Thoracic aorta (tissue), 2 donors: ENCODE results near the gene VAV2. TPM values are rescaled to one million over a fixed set of nuclear protein-coding genes. Genes with fewer than 3 reads are reported as not detected.

Experiments used
- ATAC-seq: fragments of 150-250 bp; one replicate; pipeline ENCODE4 v1.8.0; 2017; ENCODE audit warnings: low read depth; ENCODE audit not compliant: insufficient number of reproducible peaks, low FRiP score
- DNase-seq: peaks from one replicate; pipeline ENCODE4 v3.0.0-alpha.2; 2020; ENCODE audit warnings: low spot score
- H3K27ac ChIP-seq, 2 donors: fragments of 200-600 bp; sonication (generic); 1 replicate in 1 of 2; 2 replicates in 1 of 2; pipeline ENCODE4 v1.5.1; 2016; ENCODE audit warnings: mild to moderate bottlenecking in 2 of 2, moderate library complexity in 2 of 2
- H3K27me3 ChIP-seq: fragments of 200-600 bp; sonication (generic); replicated peaks from 2 replicates; pipeline ENCODE4 v1.6.0; 2016; ENCODE audit warnings: mild to moderate bottlenecking; ENCODE audit not compliant: insufficient read depth
- H3K36me3 ChIP-seq: fragments of 200-600 bp; sonication (generic); one replicate; pipeline ENCODE4 v1.5.1; 2016
- H3K4me1 ChIP-seq, 2 donors: fragments of 200-600 bp; sonication (generic); 1 replicate in 1 of 2; 2 replicates in 1 of 2; pipeline versions ENCODE4 v1.5.1 to v1.6.0; 2016; ENCODE audit warnings: low read depth in 2 of 2, mild to moderate bottlenecking in 1 of 2; ENCODE audit not compliant: control insufficient read depth in 1 of 2
- H3K4me3 ChIP-seq: fragments of 200-600 bp; sonication (generic); 2 replicates; pipeline ENCODE4 v1.5.1; 2016; ENCODE audit warnings: mild to moderate bottlenecking
- H3K9me3 ChIP-seq: fragments of 200-600 bp; sonication (generic); 2 replicates; pipeline ENCODE4 v1.5.1; 2016
- CTCF ChIP-seq: fragments of 200-600 bp; sonication (generic); IDR thresholded peaks from one replicate; pipeline ENCODE4 v1.5.1; 2019; ENCODE audit warnings: antibody characterized with exemption
- total RNA-seq, 2 donors: library from RNA; depleted of rRNA; stranded (reverse); fragments of >200 nt; gene quantifications; one replicate each; pipeline versions ENCODE4 v1.1.0 to v1.2.3, GENCODE V29; 2016

VAV2 gene
- total RNA-seq, 2 donors from 2014 or later = 10.1 to 11.5 TPM

DNA sequence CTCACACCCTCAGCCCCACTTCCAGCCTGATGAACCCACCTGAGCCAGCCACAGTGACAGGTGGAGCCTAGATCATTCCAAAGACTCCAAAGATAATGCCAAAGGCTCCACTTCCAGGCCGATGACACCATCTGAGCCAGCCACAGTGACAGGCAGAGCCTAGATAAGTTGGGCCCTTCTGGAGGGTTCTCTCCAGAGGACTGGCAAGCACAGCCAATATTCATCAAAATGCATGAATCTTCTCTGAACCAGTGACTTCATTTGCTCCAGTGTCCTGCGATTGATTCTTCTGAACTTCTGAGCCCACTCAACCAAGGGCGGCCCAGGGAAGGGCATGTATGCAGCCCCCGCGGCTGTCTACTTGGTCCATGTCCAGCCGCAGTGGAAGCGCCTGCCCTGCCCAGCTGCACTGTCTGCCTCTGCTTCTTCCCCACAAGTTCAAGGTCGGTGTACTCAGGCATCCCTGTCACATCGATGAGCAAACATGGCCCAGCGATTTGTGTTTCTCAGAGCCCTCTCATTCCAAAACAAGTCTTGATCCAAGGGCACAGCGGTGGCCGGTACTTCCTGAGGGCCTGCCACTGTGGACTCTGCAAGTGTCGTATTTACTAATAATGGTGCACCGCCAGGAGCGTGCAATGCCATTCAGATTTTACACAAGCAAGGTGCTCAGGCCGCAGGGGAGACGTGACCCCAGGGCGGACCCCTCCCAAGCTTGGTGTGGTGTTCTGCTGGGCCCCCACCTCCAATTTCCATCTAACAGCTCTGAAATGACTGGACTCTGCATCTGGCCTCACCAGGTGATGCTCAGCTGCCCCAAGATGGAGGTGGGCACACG lies 107.0 kb downstream of the VAV2 start:
- H3K9me3 ChIP-seq = no peaks in the 10 kb centered on the region
- no peak for DNase-seq
- no peak for TF ChIP-seq CTCF
- no peaks in the 10 kb centered on the region for H3K4me1 ChIP-seq
- no peak for ATAC-seq
- no peak overlapping the region for H3K4me3 ChIP-seq
- H3K27ac ChIP-seq = no peak overlapping the region
- no peaks in the 10 kb centered on the region for H3K27me3 ChIP-seq
- no peaks in the 10 kb centered on the region for H3K36me3 ChIP-seq

- Histone ChIP-seq H3K36me3 (no peaks in the 10 kb centered on the region), H3K27ac (no peak overlapping the region), H3K4me1 (no peaks in the 10 kb centered on the region), H3K9me3 (no peaks in the 10 kb centered on the region), H3K27me3 (no peaks in the 10 kb centered on the region), H3K4me3 (no peak overlapping the region)
- no peak for TF ChIP-seq CTCF
- DNase-seq = no peak
- ATAC-seq = no peak
Measured at GRCh38 chr9:133882849-133883755, 109.0 kb downstream of the VAV2 start.

- H3K4me1 ChIP-seq = no peaks in the 10 kb centered on the region
- TF ChIP-seq CTCF = no peak
- H3K9me3 ChIP-seq = no peaks in the 10 kb centered on the region
- no peak for ATAC-seq
- no peak overlapping the region for H3K27ac ChIP-seq
- H3K36me3 ChIP-seq = no peaks in the 10 kb centered on the region
- H3K27me3 ChIP-seq = no peaks in the 10 kb centered on the region
- no peak for DNase-seq
- no peak overlapping the region for H3K4me3 ChIP-seq
Measured at GRCh38 chr9:133881671-133882381, 110.3 kb downstream of the VAV2 start.

GRCh38 chr9:133880851-133881661 lies 111.1 kb downstream of the VAV2 start:
- Histone ChIP-seq H3K27me3 (no peaks in the 10 kb centered on the region), H3K36me3 (no peaks in the 10 kb centered on the region), H3K4me3 (no peak overlapping the region), H3K27ac (no peak overlapping the region), H3K9me3 (no peaks in the 10 kb centered on the region), H3K4me1 (no peaks in the 10 kb centered on the region)
- no peak for ATAC-seq
- no peak for DNase-seq
- TF ChIP-seq CTCF = no peak
